Smooth muscle cell (in vitro differentiated cells): Measurements from ENCODE around the gene TAS1R2. TPM values are rescaled to one million over a fixed set of nuclear protein-coding genes. Genes with fewer than 3 reads are reported as not detected.

ENCODE experiments used
- DNase-seq: peaks from one replicate; lab custom pipeline; 2025; ENCODE audit not compliant: unreplicated experiment; lab: John Stamatoyannopoulos, UW
- H2AFZ ChIP-seq: fragments of 200-600 bp; sonication (generic); 2 replicates; pipeline ENCODE4 v1.6.0; 2016; ENCODE audit warnings: antibody characterized with exemption, low read depth, mild to moderate bottlenecking
- H3F3A ChIP-seq: fragments of 200-600 bp; sonication (generic); 2 replicates; pipeline ENCODE4 v1.6.0; 2017; ENCODE audit warnings: antibody characterized with exemption, low read depth
- H3K27ac ChIP-seq: fragments of 200-600 bp; sonication (generic); 2 replicates; pipeline ENCODE4 v1.5.1; 2016; ENCODE audit warnings: low read depth, mild to moderate bottlenecking
- H3K27me3 ChIP-seq: fragments of 200-600 bp; sonication (generic); 2 replicates; pipeline ENCODE4 v1.6.1; 2016; ENCODE audit warnings: low read depth, mild to moderate bottlenecking
- H3K36me3 ChIP-seq: fragments of 200-600 bp; sonication (generic); 2 replicates; pipeline ENCODE4 v1.5.1; 2016; ENCODE audit warnings: low read depth
- H3K4me1 ChIP-seq: fragments of 200-600 bp; sonication (generic); 2 replicates; pipeline ENCODE4 v1.5.1; 2016; ENCODE audit warnings: low read depth
- H3K4me2 ChIP-seq: fragments of 200-600 bp; sonication (generic); 2 replicates; pipeline ENCODE4 v1.6.0; 2016; ENCODE audit warnings: mild to moderate bottlenecking
- H3K4me3 ChIP-seq: fragments of 200-600 bp; sonication (generic); 2 replicates; pipeline ENCODE4 v1.5.1; 2016; ENCODE audit warnings: mild to moderate bottlenecking
- H3K79me2 ChIP-seq: fragments of 200-600 bp; sonication (generic); 2 replicates; pipeline ENCODE4 v1.6.0; 2016; ENCODE audit warnings: low read depth, mild to moderate bottlenecking
- H3K9ac ChIP-seq: fragments of 200-600 bp; sonication (generic); 2 replicates; pipeline ENCODE4 v1.6.0; 2016; ENCODE audit warnings: low read depth
- H3K9me3 ChIP-seq: fragments of 200-600 bp; sonication (generic); replicated peaks from 2 replicates; pipeline ENCODE4 v1.5.1; 2016; ENCODE audit warnings: low read depth
- H4K20me1 ChIP-seq: fragments of 200-600 bp; sonication (generic); 2 replicates; pipeline ENCODE4 v1.6.0; 2016; ENCODE audit warnings: low read depth
- WGBS: methylation state at CpG from one replicate; pipeline ENCODE4 v1.1.7; 2016; ENCODE audit warnings: low lambda C conversion rate; 5-methylcytosine and 5-hydroxymethylcytosine counted together
- polyA plus RNA-seq: library from polyadenylated mRNA; unstranded; fragments of >200 nt; fragmentation: Nextera tagmentation; extraction: Ambion mirVana; gene quantifications from 2 replicates; pipeline ENCODE4 v1.2.1, GENCODE V29; 2016
- total RNA-seq: library from RNA; depleted of rRNA; stranded (reverse); fragments of >200 nt; gene quantifications from 2 replicates; pipeline ENCODE4 v1.2.3, GENCODE V29; 2014
- TF ChIP-seq, protein P1 (sequence below): fragments of 200-600 bp; sonication (generic); IDR thresholded peaks from 2 replicates; pipeline ENCODE4 v1.5.1; 2017; ENCODE audit warnings: borderline replicate concordance, mild to moderate bottlenecking, antibody characterized with exemption; ENCODE audit not compliant: insufficient read depth, poor library complexity, severe bottlenecking

Gene TAS1R2
- total and polyA plus RNA-seq, 2 experiments from 2014 or later = not detected

DNA sequence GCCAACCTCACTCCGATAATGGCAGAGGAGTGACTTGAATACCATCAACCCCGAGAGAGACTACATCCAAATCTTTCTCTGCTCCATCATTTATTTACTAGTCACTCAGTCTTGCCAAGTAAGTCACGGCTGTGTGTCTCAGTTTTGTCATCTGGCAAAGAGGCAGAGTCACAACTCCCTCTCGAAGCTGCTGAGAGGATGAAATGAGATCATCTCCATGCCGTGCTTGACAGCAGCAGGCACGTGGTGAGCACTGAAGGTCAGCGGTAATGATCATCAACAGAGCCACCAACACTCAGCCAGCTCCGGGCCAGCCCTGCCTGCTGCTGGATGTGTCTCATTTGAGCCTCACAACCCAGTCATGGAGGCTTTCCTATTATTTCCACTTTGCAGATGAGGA lies 23.0 kb upstream of the TAS1R2 start:
- Histone ChIP-seq H3K4me1 (no peaks in the 10 kb centered on the region), H3K79me2 (no peaks in the 10 kb centered on the region), H3K4me2 (no peak overlapping the region), H3K36me3 (no peaks in the 10 kb centered on the region), H2AFZ (no peak overlapping the region), H3K4me3 (no peak overlapping the region), H3K27me3 (no peaks in the 10 kb centered on the region), H4K20me1 (no peaks in the 10 kb centered on the region), H3K27ac (no peak overlapping the region), H3K9me3 (no peaks in the 10 kb centered on the region), H3F3A (no peaks in the 10 kb centered on the region), H3K9ac (no peak overlapping the region)
- no peak for DNase-seq
- TF ChIP-seq, protein P1, sequence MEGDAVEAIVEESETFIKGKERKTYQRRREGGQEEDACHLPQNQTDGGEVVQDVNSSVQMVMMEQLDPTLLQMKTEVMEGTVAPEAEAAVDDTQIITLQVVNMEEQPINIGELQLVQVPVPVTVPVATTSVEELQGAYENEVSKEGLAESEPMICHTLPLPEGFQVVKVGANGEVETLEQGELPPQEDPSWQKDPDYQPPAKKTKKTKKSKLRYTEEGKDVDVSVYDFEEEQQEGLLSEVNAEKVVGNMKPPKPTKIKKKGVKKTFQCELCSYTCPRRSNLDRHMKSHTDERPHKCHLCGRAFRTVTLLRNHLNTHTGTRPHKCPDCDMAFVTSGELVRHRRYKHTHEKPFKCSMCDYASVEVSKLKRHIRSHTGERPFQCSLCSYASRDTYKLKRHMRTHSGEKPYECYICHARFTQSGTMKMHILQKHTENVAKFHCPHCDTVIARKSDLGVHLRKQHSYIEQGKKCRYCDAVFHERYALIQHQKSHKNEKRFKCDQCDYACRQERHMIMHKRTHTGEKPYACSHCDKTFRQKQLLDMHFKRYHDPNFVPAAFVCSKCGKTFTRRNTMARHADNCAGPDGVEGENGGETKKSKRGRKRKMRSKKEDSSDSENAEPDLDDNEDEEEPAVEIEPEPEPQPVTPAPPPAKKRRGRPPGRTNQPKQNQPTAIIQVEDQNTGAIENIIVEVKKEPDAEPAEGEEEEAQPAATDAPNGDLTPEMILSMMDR = no peak
- WGBS = 85% methylated on average over 8 of the region's 8 CpGs

DNA sequence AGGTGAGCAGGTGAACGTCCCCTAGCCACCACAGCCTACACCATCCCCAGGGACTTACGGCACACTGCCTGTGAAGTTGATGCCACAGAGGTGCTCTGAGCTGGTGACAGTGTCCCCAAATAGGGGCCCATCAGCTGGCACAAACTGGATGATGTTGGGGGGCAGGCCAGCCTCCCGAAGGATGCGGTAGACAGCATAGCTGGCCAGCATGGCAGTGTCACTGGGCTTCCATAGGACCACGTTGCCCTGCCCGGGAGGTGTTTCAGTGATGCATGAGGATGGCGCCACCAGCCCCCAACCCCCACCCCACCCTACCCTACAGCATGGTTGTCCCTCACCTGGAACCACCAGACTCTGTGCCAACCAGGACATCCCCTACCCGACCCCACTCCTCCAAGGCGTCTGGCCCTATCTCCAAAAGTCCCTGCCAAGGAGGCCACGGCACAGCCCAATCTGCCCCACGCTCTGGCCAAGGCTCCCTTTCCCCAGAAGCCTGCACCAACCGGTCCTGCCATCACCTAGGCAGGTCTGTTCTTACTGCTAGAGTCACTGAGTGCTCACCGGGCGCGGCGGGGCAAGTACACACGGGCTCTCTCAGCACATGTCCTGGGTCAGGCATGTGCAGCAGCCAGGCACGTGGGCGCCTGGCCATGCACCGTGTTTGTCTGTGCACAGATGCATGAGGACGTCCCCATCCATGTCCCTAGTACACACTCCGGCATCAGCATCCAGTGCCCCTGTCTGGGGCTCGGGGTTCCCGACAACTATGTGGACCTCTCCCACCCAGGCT lies 22.4 kb upstream of the TAS1R2 start:
- Histone ChIP-seq H3K4me3 (no peak overlapping the region), H3K4me1 (no peaks in the 10 kb centered on the region), H3K27me3 (no peaks in the 10 kb centered on the region), H4K20me1 (no peaks in the 10 kb centered on the region), H3K79me2 (no peaks in the 10 kb centered on the region), H2AFZ (no peak overlapping the region), H3K27ac (no peak overlapping the region), H3K36me3 (no peaks in the 10 kb centered on the region), H3K9me3 (no peaks in the 10 kb centered on the region), H3F3A (no peaks in the 10 kb centered on the region), H3K4me2 (no peak overlapping the region), H3K9ac (no peak overlapping the region)
- TF ChIP-seq, protein P1 = no peak
- whole genome bisulfite sequencing = 96% methylated on average over 23 of the region's 24 CpGs
- DNase-seq = no peak

DNA sequence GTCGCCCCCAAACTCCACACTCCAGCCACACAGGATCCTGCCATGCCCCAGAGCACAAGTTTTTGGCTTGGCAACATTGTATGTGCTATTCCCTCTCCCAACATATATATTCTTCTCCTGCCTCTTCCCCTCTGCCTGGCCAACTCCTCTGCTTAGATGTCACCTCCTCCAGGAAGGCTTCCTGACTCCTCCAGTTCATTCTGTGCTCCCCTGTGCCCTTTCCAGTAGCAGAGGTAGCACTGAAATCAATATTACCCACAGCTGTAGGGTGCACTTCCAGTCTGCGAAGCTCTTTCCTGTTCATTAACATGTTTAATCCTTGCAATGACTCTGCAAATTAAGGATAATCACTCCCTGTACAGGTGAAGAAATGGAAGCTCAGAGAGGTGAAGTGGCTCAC lies 21.7 kb upstream of the TAS1R2 start:
- no peaks in the 10 kb centered on the region for H3F3A ChIP-seq
- no peak overlapping the region for H2AFZ ChIP-seq
- no peak overlapping the region for H3K4me2 ChIP-seq
- TF ChIP-seq, protein P1 = no peak
- no peaks in the 10 kb centered on the region for H4K20me1 ChIP-seq
- no peaks in the 10 kb centered on the region for H3K9me3 ChIP-seq
- DNase-seq = no peak
- H3K27me3 ChIP-seq = no peaks in the 10 kb centered on the region
- no peak overlapping the region for H3K9ac ChIP-seq
- 98% methylated on average over 2 of the region's 2 CpGs for WGBS
- H3K4me3 ChIP-seq = no peak overlapping the region
- no peaks in the 10 kb centered on the region for H3K36me3 ChIP-seq
- no peaks in the 10 kb centered on the region for H3K4me1 ChIP-seq
- H3K27ac ChIP-seq = no peak overlapping the region
- no peaks in the 10 kb centered on the region for H3K79me2 ChIP-seq

DNA sequence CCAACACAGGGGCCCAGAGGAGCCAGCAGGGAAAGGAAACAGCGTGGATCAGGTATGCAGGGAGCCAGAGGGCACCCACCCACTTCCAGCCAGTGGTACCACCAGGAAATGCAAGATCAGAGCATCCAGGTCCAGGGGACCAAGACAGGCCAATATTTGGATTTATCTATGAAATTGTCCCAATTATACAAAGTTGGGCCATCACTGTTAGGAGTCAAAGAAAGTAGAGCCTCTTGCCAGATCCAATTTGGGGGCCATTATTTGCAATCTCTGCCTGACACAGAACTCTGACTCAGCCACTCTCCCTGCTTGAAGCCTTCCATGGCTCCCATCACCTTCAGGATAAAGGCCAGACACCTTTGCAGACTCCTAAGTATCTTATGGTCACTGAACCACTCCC lies 21.1 kb upstream of the TAS1R2 start:
- no peak overlapping the region for H3K9ac ChIP-seq
- no peak overlapping the region for H3K27ac ChIP-seq
- DNase-seq = no peak
- H3K9me3 ChIP-seq = no peaks in the 10 kb centered on the region
- H3K27me3 ChIP-seq = no peaks in the 10 kb centered on the region
- TF ChIP-seq, protein P1 = no peak
- no peaks in the 10 kb centered on the region for H3F3A ChIP-seq
- no peaks in the 10 kb centered on the region for H3K79me2 ChIP-seq
- WGBS = 100% methylated on average over 1 of the region's 1 CpG
- H2AFZ ChIP-seq = no peak overlapping the region
- H3K4me3 ChIP-seq = no peak overlapping the region
- H3K36me3 ChIP-seq = no peaks in the 10 kb centered on the region
- no peaks in the 10 kb centered on the region for H3K4me1 ChIP-seq
- H4K20me1 ChIP-seq = no peaks in the 10 kb centered on the region
- H3K4me2 ChIP-seq = no peak overlapping the region
